Fibroblast of lung (primary cell): Measurements from ENCODE around the gene SLAMF9. TPM values are rescaled to one million over a fixed set of nuclear protein-coding genes. Genes with fewer than 3 reads are reported as not detected.

Experiments used
- DNase-seq, 2 donors: peaks; one replicate each; pipeline versions ENCODE4 v3.0.0 to v3.0.0-alpha.2; 2010; ENCODE audit warnings: low read depth in 2 of 2
- H2AFZ ChIP-seq: 2 replicates; pipeline ENCODE4 v1.5.1; 2012; ENCODE audit warnings: low read length, control low read depth, inconsistent platforms
- H3K27ac ChIP-seq: 2 replicates; pipeline ENCODE4 v1.5.1; 2011; ENCODE audit warnings: low read length, control low read depth; ENCODE audit not compliant: insufficient read depth
- H3K27me3 ChIP-seq: 2 replicates; pipeline ENCODE4 v1.5.1; 2011; ENCODE audit warnings: mild to moderate bottlenecking, low read length; ENCODE audit not compliant: control insufficient read depth, insufficient read depth
- H3K36me3 ChIP-seq: 2 replicates; pipeline ENCODE4 v1.5.1; 2011; ENCODE audit warnings: low read length; ENCODE audit not compliant: control insufficient read depth, insufficient read depth
- H3K4me1 ChIP-seq: 2 replicates; pipeline ENCODE4 v1.5.1; 2011; ENCODE audit warnings: low read length; ENCODE audit not compliant: control insufficient read depth, insufficient read depth; ENCODE audit errors: extremely low read depth
- H3K4me2 ChIP-seq: 2 replicates; pipeline ENCODE4 v1.5.1; 2011; ENCODE audit warnings: low read length, control low read depth; ENCODE audit not compliant: insufficient read depth; ENCODE audit errors: extremely low read depth
- H3K4me3 ChIP-seq, 4 experiments: fragments of 200-600 bp in 1 of 4; sonication (generic) in 1 of 4; replicated peaks in 1 of 4; 2 replicates each; pipeline ENCODE4 v1.5.1; 2011 to 2016; ENCODE audit warnings: low read length in 4 of 4, low read depth in 3 of 4, mild to moderate bottlenecking in 3 of 4, control low read depth in 2 of 4, inconsistent platforms in 1 of 4, mixed read lengths in 1 of 4; ENCODE audit not compliant: insufficient read depth in 1 of 4; ENCODE audit errors: control extremely low read depth in 1 of 4
- H3K79me2 ChIP-seq: 2 replicates; pipeline ENCODE4 v1.5.1; 2012; ENCODE audit warnings: mild to moderate bottlenecking, low read length, inconsistent platforms; ENCODE audit not compliant: control insufficient read depth, insufficient read depth
- H3K9ac ChIP-seq: 2 replicates; pipeline ENCODE4 v1.5.1; 2011; ENCODE audit warnings: mild to moderate bottlenecking, low read length, control low read depth; ENCODE audit not compliant: insufficient read depth
- H3K9me3 ChIP-seq: 2 replicates; pipeline ENCODE4 v1.5.1; 2012; ENCODE audit warnings: low read depth, low read length; ENCODE audit not compliant: control insufficient read depth, insufficient read depth
- H4K20me1 ChIP-seq: 2 replicates; pipeline ENCODE4 v1.5.1; 2011; ENCODE audit warnings: low read length; ENCODE audit not compliant: control insufficient read depth, insufficient read depth; ENCODE audit errors: extremely low read depth
- CTCF ChIP-seq, 2 donors: IDR thresholded peaks in 1 of 2; conservative IDR thresholded peaks in 1 of 2; 1 replicate in 1 of 2; 2 replicates in 1 of 2; pipeline ENCODE4 v1.5.1; 2011 to 2012; ENCODE audit warnings: low read length in 2 of 2, control low read depth in 1 of 2, inconsistent platforms in 1 of 2, low read depth in 1 of 2, mild to moderate bottlenecking in 1 of 2
- EZH2 ChIP-seq: IDR thresholded peaks from 2 replicates; pipeline ENCODE4 v1.5.1; 2012; ENCODE audit warnings: low read length, control low read depth, mild to moderate bottlenecking; ENCODE audit errors: missing control alignments
- polyA plus RNA-seq, 2 donors: library from polyadenylated mRNA; depleted of rRNA in 1 of 2; stranded (reverse) in 1 of 2; unstranded in 1 of 2; fragments of >200 nt; gene quantifications; 2 replicates each; pipeline ENCODE4 v1.2.1, GENCODE V29; 2011 to 2012; ENCODE audit warnings: missing spikeins in 1 of 2
- total RNA-seq: library from RNA; depleted of rRNA; stranded (reverse); fragments of >200 nt; gene quantifications from 2 replicates; pipeline ENCODE4 v1.2.1, GENCODE V29; 2014

The SLAMF9 gene
- total and polyA plus RNA-seq, 2 donors (not counting 1 experiment from before 2014, with no cell fraction given) = not detected

DNA sequence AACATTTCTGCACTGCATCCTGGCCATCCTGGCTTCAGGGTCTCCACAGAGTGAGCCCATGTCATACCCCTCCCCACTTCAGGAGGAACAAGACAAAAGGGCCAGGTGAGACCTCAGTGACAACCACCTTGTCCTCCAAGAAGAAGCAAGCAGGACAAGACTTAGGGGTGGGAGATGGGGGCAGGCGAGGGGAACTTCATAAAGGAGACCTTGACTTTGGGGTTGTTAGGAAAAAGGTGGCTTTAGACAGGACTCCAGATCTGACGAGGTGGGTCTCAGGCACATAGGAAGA, 24.0 kb upstream of the SLAMF9 start:
- Histone ChIP-seq H3K4me2 (no peak overlapping the region), H3K27me3 (peaks cover 5% of the 10 kb centered on the region)
- no peak for DNase-seq

DNA sequence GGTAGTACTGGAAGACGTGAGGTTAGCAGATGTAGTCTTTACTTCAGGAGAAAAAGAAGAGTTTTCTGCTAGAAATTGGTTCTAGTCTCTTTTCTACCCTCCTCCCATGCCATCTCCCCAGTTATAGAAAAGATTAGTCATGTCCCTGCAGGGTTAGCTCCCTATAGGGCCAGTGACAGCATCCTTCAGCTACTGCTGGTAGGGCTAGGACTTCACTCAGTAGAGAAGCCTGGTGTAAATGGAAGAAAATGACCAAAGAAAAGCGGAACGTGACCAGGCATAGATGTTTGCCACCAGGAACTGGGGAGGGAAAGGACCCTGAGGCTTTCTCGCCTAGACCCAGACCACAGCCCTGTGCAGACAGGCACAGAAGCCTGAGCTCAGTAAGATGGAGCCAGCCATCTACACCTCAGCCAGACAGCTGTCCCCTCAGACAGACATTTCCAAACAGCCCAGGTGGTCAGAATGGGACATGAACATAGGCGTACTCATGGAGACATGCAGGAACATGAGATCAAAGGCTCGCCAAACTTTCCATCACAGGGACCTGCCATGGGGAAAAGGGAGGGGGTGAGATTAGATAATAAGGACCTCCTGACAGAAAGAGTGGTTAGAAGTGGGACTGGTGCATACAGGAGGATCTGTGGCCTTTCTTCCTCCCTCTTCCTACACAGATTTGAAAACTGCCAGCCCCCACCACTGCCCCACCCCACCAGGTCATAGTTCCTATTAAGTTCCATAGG, 23.5 kb upstream of the SLAMF9 start:
- no peak for DNase-seq
- H3K27me3 ChIP-seq = peaks cover 5% of the 10 kb centered on the region

More for the DNA sequence above, 24.0 kb upstream of the SLAMF9 start:
- TF ChIP-seq CTCF (conservative IDR thresholded peaks at IDR 0.05 in 1 of 2, IDR thresholded peaks at IDR 0.05 in 1 of 2; ENCODE audit: low read depth in 1 of 2, low read length in 2 of 2) (no peak), EZH2 (no peak)
- Histone ChIP-seq H3K9ac (no peak overlapping the region), H2AFZ (no peak overlapping the region), H3K4me1 (no peaks in the 10 kb centered on the region), H3K27ac (no peak overlapping the region), H3K79me2 (no peaks in the 10 kb centered on the region), H3K4me3 (no peak overlapping the region), H4K20me1 (no peaks in the 10 kb centered on the region), H3K36me3 (no peaks in the 10 kb centered on the region), H3K9me3 (no peaks in the 10 kb centered on the region)

DNA sequence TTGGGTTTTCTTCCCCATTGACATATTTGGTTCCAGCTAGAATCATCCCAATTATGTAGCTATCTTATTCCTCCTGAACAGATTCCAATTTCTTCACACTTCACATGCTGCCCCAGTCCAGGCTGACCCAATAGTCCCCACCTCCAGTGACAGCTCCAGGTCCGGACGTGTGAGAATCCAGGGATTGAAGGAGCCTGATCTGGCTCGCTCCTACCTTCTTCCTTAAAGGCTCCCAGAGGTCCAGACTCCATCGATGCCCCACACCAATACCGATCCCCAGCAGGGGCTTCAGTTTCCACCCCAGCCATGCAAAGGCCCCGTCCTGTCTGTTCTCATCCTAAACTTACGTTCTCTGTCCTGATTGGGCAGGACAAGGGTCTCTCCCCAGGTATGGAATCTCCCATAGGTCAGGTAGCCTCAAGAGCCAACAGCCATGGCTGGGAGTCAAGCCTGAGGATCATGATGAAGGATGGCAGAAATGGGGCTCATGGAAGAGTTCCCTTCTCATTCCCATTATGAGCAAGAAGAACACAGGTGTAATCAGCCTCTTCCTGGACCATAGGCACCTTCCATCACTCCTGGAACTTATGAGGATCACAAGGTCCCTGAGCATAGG, 20.4 kb upstream of the SLAMF9 start:
- TF ChIP-seq CTCF (conservative IDR thresholded peaks at IDR 0.05 in 1 of 2, IDR thresholded peaks at IDR 0.05 in 1 of 2; ENCODE audit: low read depth in 1 of 2, low read length in 2 of 2) (no peak), EZH2 (no peak)
- H3K4me3 ChIP-seq = no peak overlapping the region
- H3K79me2 ChIP-seq = no peaks in the 10 kb centered on the region
- no peaks in the 10 kb centered on the region for H4K20me1 ChIP-seq
- DNase-seq = no peak
- no peak overlapping the region for H3K4me2 ChIP-seq
- no peaks in the 10 kb centered on the region for H3K9me3 ChIP-seq
- H2AFZ ChIP-seq = no peak overlapping the region
- H3K27me3 ChIP-seq = peaks cover 5% of the 10 kb centered on the region
- no peaks in the 10 kb centered on the region for H3K36me3 ChIP-seq
- H3K9ac ChIP-seq = no peak overlapping the region
- H3K27ac ChIP-seq = no peak overlapping the region
- H3K4me1 ChIP-seq = no peaks in the 10 kb centered on the region

More for the DNA sequence above, 23.5 kb upstream of the SLAMF9 start:
- H3K4me3 ChIP-seq = no peak overlapping the region
- no peak overlapping the region for H3K9ac ChIP-seq
- no peak overlapping the region for H3K27ac ChIP-seq
- H3K36me3 ChIP-seq = no peaks in the 10 kb centered on the region
- H3K9me3 ChIP-seq = no peaks in the 10 kb centered on the region
- H3K4me1 ChIP-seq = no peaks in the 10 kb centered on the region
- no peak overlapping the region for H2AFZ ChIP-seq
- TF ChIP-seq EZH2 (no peak), CTCF (conservative IDR thresholded peaks at IDR 0.05 in 1 of 2, IDR thresholded peaks at IDR 0.05 in 1 of 2; ENCODE audit: low read depth in 1 of 2, low read length in 2 of 2) (no peak)
- no peak overlapping the region for H3K4me2 ChIP-seq
- H3K79me2 ChIP-seq = no peaks in the 10 kb centered on the region
- no peaks in the 10 kb centered on the region for H4K20me1 ChIP-seq
